Activated CD4-positive, alpha-beta T cell treated with anti-CD3 and anti-CD28 coated beads, Interleukin-2, Interleukin-6, amounts not matched to agents 100 ng/mL and 50 ng/mL, durations not matched to agents 16 hours and 8 hours (primary cell): ENCODE results near the gene RIMS3.
A peak's percentile ranks its signal among the peaks of the same experiment; 100 is the strongest.

ENCODE experiments used
- DNase-seq: peaks from one replicate; pipeline ENCODE4 v3.0.0-alpha.2; 2020

RIMS3 gene

DNA sequence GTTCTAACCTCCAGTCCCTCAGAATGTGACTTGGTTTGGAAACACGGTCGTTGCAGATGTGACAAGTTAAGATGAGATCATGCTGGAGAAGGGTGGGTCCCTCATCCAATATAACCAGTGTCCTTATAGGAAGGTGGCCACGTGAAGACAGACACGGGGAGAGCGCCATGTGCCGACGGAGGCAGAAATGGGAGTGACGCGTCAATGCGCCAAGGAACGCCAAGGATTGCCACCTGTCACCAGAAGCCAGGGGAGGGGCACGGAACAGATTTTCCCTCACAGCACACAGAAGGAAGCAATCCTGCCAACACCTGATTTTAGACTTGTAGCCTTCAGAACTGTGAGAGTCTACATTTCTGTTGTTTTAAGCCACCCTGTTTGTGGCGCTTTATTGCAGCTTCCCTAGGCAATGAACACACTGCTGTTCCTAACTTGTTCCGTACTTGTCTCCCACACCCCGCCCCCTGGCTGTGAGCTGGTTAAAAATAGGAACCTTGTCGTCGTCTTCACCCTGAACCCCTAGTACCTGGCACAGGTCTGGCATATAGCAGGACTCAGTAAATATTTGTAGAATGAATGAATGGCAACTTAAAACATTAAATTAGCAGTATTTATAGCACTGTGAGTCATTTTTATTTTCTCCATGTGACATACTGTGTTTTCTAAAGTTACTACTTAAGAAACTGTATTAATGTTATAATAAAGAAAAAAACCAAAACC is 14.2 kb downstream of the RIMS3 start:
- DNase-seq = no peak

DNA sequence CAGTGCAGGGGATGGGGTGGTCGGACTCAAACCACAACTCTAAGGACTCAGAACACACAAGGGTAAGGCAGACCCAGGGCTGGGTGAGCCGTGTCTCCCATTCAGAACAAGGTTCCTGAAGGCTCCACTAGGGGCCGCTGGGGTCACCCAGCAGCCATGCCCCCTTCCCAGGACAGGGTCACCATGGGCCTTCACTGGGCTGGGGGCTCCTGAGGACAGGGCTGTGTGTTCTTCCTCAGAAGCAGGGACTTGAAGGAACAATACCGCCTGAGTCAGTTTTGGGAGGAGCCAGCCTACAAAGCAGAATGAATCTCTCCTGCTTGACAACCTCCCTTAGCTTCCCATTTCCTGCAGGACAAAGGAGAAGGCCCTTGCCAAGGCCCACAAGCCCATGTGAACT is 15.4 kb downstream of the RIMS3 start:
- peak; percentile 17 for DNase-seq

DNA sequence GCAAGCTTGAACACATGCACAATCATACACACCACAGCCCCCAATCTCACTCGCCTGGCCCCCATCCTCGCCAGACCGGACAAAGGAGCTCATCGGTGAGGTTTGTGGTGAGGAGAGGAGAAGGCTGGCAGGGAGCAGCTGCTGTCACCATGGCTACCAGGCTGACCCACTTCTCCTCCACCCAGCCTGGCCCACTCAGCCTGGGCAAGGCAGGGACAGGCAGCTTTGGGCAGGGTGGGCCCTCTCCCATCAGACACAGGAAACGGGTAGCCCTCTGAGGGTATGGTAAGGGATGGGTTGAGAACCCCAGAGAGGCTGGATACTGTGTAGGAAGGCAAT is 15.9 kb downstream of the RIMS3 start:
- no peak for DNase-seq

DNA sequence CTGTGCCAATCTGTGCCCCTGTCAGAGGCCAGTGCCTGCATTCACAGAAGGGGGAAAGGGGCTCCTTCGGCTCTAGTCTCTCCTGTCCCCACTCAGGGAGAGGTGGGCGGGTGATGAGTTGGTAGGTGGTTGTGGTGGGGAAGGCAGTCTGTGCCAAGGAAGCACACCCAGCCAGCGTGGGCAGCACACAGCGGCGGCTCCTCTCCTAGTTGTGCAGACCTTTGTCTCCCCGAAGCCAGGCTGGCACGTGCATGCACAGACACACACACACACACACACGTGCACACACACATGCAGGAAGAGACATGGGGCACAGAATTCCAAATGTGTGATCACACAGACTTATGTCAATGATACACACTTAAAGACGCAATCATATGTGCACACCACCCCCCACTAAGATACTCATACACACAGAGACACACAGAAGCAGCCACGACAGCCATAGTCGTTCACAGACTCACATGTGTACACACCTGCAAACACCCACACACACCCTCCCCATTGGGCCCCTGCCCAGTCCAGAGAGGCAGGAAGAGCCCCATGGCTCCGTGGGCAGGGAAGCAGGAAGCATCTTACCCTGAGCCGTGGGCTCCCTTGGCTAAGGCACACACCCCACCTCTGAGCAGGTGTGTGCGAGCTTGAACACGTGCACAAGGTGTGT is 16.4 kb downstream of the RIMS3 start:
- DNase-seq = no peak

DNA sequence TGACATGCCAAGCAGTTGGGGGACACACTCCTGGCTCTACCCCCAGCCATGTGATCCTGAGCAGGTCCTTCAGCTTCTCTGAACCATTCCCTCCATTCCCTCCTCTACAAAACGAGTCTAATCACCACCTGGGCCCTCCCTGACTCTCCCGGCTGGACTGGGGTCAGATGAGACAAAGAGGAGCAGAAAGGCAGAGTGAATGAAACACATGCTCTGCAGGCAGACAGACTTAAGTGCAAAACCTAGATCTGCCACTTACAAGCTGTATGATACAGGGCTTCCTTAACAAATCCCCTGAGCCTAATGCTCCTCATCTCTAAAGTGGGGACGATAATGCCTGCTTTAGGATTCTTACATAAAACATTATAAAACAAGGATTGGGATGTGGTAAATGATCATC is 17.3 kb downstream of the RIMS3 start:
- no peak for DNase-seq

DNA sequence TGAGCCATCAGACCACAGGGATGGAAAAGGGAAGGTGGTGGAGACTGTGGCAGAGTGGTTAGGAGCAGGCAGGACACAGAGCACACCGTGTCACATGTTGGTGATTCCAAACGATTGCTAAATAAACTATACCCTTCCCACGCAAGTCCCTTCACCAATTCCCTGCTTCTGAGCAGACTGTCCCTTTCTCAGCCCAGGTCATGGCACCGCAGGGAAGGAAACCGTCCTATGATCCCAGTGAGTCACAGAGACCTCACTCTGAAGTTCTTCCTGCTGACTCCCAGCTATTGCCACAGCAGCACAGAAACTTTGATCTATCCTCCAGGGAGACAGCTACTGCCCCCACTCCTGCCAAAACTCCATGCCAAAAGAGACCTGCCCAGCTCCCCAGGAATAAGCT is 19.2 kb downstream of the RIMS3 start:
- no peak for DNase-seq

DNA sequence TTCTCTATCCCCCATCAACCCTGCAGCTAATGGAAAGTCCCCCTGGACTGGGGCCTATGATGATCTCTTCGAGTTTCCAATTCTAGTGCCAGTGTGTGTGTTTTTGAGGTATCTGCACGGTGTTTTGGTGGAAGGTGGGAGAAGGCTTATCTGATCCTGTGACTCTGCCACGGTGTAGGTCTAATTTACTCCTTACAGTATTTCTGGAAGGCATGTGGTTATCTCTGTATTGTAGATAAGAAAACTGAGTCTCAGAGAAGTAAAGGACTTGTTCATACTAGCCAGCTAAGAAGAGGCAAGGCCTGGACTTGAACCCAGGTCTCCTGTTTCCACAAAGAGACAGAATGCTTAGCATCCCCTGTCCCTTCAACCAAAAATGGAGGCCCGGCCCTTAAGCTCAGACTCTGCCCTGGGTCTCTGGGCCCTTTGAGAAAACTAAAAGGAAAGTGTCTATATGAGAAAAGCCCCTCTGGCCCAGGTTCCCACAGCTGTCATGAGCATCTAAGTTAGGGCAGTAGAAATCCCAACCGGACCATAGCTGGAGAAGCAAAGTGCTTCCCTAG is 20.3 kb downstream of the RIMS3 start:
- DNase-seq = no peak

DNA sequence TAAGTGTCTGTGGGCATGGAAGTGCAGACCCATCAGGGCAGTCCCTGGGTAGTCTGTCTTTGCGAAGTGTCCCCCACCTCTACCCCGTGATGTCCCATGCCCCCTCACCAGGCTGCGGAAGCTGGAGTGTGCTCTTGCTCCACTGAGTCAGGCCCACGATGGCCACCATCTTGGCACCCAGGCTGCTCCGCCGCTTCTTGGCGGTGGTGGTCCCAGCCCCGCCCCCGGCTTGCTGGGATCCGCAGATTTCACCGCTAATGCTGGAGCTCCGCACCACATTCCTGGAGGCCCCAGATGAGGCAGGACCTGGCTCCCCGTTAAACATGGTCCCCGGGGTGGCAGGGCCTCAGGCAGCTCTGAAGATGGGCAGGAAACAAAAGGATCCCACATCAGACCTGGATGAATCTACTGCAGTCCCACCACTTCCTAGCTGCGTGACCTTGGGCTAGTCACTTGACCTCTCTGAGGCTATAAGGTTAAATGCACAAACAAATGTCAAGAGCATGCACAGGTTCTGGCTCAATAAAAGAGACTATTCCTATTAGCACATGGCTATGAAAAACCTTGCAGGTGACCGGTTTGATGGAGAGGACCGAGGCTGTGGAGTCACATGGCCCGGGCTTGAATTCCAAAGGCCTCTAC is 23.8 kb downstream of the RIMS3 start:
- DNase-seq = no peak

DNA sequence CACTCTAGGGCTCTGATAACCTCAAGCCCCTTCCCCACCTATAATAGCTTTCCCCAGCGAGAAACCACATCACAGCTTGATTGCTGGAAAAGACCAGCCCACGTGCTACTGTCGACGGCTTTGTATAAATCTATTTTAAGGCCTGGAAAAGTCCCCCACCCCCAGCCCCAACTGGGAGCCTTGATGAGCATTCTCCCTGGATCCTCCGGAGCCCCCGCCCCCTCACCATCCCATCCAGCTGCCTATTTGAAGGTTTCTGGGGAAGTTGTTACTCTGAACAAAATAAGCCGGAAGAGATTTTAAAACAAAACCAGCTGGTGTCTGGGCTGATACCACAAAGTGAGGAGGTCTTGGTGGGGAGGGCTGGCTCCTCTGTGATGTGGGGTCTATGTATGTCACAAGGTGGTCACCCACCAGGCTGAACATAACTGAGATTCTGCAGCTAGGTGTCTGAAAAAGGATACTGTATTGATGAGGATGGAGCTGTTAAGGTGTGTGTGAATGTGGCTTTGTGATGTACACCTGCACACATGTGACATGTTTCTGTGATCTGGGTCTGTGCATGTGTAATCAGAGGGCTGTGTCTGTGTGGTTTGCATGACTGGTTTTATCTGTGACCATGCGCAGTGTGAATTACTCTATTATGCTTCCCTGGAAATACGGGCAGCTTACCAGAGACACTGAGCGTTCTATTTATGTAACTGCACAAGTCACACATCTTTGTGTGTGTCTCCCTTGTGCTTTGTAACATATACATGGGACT is 25.0 kb downstream of the RIMS3 start:
- no peak for DNase-seq

DNA sequence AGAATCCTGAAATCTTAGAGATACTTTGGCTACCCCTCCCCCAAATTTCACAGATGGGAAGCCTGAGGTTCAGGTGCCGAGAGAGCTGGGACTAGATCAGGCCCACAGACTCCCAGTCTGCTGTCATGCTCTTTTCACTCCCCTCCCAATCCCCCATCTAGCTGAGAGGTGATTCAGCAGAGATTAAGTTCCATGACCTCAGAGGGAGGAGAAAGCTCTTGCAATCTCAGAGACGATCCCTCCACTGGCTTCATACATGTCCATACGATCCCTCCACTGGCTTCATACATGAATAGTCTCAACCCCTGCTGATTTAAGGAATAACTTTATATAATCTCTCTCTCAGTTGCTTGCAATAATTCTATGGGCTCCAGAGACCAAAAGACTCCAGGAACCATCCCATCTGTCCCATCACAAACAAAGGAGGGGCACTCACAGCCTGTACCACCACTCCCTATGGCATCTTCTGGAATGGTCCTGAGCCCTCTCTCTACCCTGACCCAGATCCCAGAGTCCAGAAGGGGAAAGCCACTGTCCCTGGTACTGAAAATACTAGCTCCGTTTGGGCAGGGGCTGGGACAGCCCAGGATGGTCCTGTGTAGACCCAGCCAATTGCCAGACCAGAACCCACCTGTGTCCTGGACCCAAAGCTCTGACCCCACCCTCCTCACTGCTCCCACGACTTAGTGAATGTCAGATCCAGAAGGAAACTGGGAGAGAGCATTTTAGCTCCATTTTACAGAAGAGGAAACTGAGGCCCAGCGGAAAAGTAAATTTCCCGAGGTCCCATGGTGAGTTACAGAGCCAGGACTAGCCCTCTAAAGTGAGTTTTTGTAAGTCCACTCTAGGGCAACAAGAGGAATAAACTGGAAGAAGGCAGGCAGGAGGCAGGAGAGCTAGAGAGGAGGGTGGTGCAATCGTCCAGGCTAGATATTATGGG is 27.1 kb downstream of the RIMS3 start:
- DNase-seq = no peak

DNA sequence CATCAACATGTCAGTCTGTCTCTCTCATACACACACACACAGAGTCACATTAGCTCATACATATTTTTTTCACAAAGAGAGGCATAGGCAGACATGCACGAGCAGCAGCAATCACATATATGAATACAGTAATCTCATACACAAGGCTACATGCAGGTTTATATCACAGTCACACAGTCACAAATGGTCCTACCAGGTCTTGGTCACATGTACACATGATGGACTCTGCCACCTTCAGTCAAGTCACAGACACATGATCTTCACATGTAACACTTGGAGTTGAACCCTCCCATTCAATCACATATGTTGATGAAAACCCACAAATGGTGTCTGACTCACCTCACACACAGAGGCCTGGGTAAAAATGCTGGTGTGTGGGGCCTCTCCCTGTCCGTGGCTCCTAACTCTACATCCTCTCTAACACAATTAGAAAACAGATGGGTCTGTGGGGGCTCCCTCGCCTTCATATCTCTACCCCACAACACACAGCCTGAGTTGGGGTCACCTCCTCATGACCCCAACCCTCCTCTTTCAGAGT is 27.9 kb downstream of the RIMS3 start:
- no peak for DNase-seq

DNA sequence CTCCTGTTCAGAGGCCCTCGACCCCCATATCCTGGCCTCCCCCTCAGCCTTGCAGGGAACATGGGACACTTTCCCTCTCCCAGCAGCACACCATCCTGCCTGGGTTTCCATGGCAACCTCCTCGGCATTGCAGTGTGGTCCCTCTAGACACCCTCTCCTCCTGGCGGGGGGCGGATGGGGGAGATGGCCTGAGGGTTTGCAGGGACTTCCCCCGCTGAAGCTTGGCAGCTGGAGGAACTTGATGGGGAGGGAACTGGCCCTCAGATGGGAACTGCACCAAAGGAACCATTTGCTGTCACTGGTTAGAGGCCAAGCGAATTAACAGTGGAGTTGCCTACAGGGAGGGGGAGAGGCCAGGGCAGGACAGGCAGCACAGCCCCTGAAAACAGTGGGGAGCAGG is 28.7 kb downstream of the RIMS3 start:
- no peak for DNase-seq

DNA sequence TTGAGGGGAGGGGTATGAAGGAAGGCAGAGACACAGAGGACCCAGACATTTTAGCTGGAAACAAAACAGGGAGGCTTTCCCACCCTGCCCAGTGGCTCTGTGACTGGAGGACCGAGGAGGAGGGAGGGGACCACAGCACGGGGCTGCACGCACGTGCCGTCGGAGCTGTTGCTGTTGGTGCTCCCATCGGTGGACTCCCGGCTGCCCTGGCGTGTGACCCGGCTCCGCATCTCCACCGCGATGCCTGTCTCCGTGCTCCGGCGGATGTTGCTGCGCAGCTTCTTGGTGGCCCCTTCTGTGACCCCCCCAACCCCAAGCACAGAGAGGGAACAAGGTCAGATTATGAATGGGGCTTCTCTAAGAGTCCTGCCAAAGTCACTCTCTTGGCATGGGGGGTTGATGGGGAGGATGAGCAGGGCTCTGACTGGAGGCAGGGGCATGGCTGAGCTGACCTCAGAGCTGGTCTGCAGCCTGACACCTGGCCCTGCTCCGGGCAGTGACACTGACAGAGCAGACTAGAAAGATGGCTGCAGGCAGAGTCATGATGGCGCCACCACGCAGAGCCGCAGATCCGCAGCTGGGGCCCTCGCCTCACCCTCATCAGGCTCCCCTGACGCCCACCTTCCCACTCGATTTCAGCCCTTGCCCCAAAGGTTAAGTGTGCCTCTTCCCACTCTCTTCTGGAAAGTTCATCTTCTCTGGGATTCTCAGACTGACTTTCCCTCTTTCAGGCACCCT is 29.6 kb downstream of the RIMS3 start:
- no peak for DNase-seq

DNA sequence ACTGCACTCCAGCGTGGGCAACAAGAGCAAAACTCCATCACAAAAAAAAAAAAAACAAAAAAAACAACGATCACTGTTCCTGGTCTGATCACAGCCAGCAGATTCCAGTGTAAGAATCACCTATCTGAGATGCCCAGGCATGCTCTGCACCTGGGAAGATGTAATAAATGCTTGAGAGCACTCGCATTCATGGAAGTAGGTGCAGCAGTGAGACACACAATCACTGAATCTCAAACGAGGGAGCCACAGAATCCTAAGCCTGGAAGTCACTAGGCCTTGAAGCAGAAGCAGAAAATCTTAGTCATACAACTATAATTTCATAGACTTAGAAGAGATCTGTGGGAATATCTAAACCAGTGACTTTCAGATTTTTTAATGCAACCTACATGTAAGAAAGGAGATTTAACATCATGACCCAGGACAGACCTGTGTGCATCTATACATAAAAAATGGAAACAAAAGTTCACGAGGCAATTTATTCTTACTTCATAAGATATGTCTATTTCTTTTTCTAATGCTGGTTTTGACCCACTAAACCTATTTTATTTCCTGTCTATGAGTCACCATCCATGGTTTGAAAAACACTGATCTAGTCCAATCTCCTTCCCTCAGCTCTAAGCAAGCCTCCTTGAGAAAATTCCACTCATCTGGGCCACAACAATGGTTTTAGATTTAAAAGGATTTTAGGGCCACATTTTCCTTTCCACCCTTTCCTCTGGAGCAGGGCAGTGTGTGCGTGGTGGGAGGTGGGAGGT is 30.4 kb downstream of the RIMS3 start:
- no peak for DNase-seq

DNA sequence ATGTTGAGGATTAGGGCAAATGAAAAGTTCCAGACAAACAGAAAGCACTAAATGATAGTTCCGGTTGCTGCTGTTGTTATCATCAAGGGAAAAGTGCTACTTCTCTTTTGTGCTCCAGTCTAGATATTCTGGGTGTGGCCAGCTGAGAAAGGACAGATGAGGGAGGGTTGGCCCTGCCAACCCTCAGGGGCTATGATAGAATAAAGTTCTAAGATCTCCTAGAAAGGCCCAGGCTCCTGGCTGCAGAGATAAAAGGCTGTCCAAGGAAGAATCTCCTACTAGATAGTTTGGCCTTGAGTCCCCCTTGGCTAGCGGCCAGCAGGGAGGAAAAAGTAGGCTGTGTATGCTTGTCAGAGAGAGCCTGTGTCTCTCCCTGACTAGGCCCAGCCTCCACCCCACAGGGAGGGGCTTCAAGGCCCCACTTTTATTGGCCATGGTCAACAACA is 31.5 kb downstream of the RIMS3 start:
- no peak for DNase-seq

DNA sequence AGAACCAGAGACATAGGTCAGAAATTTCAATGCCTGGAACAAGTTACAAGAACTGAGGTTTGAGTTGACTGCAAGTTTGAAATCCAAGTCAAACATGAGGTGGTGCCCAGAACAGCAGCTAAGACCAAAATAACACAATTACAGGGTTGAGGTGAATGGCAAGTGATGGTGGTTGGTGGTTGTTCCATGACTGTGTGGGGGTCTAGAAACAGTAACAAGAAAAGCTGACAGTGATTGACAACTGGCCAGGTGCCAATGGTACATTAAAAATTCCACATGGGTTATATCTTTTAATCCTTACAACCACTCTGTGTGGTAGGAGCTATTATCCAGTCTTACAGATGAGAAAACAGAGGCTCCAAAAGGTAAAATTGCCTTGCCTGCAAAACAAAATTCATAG is 32.0 kb downstream of the RIMS3 start:
- no peak for DNase-seq

DNA sequence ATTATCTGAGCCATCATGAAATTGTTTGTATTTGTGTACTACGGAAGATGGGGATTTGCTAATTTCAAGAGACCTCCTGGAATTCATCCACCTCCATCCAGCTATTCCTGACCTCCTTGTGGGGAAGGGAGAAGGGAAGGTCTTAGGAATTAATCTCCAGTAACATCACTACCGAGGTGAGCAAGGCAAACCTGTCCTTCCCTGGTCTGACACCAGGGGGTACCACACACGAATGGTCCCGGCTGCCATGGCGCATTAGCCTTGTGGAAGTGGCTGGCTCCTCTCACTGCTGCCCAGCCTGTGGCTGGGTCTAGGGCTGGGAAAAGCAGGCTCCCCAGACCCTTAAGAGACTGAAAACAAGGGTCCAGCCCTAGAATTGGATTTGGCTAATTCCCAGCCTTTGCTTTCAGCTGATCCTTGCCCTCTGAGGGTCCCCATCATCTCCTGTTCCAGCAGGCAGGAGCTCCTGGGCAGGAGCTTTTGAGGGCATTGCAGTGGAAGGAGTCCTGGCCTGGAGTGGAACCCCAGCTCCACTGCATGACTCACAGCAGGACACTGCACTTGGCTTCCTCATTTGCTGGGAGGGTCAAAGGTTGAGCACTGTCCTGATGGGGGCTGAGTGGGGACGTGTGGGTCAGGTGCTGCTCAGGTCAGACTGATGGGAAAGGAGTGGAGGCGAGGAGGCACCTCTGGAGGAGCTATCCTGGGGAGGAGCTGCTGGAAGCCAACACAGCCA is 34.8 kb downstream of the RIMS3 start:
- DNase-seq = peak; percentile 21

DNA sequence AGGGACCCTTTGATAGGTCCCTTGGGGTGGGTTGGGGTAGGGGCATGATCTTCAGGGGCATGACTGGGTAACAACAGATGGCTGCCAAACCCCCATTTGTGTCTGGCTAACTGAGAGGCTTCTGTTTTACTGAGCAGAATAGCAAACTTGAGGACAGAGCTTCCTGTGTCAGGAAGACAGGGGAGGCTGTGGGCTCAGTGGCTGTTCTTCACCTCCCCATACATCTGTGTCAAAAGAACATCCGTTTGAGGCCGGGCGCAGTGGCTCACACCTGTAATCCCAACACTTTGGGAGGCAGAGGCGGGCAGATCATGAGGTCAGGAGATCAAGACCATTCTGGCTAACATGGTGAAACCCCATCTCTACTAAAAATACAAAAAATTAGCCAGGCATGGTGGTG is 35.9 kb downstream of the RIMS3 start:
- DNase-seq = peak; percentile 44

DNA sequence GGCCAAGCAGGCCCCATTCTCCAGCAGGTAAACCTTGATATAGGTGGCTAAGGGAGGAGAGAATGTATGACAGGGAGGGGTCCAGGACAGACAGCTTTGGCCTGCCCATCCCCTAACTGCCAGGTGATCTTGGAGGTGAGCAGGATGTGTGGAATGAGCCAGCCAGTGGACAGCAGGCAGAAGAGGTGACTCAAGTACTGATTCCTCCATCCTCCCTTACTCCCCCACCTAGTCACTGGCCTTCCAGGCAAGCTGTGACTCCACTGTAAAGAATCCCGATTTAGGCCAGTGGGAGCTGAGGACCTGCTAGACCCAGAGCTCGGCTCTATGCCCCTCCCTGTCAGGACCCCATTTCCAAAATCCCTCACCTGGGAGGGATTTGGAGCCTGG is 36.6 kb downstream of the RIMS3 start:
- DNase-seq = no peak
